Osteocyte (in vitro differentiated cells): Measurements from ENCODE around the gene DAPK2. TPM values are rescaled to one million over a fixed set of nuclear protein-coding genes. Genes with fewer than 3 reads are reported as not detected.

Experiments
- DNase-seq: peaks from one replicate; pipeline ENCODE4 v3.0.0; 2021; ENCODE audit warnings: mixed read lengths; ENCODE audit not compliant: unreplicated experiment; ENCODE audit errors: extremely low spot score
- H3K27ac Mint-ChIP-seq: one replicate; pipeline ENCODE4 v1.8.0; 2021; ENCODE audit warnings: mild to moderate bottlenecking, mixed read lengths; ENCODE audit not compliant: unreplicated experiment
- H3K27me3 Mint-ChIP-seq: one replicate; pipeline ENCODE4 v1.8.0; 2021; ENCODE audit warnings: mixed read lengths; ENCODE audit not compliant: unreplicated experiment
- H3K36me3 Mint-ChIP-seq: one replicate; pipeline ENCODE4 v1.8.0; 2021; ENCODE audit warnings: mixed read lengths; ENCODE audit not compliant: unreplicated experiment
- H3K4me1 Mint-ChIP-seq: one replicate; pipeline ENCODE4 v1.8.0; 2021; ENCODE audit warnings: mixed read lengths; ENCODE audit not compliant: unreplicated experiment
- H3K4me3 Mint-ChIP-seq: one replicate; pipeline ENCODE4 v1.8.0; 2021; ENCODE audit warnings: mild to moderate bottlenecking, moderate library complexity, mixed read lengths; ENCODE audit not compliant: unreplicated experiment
- H3K9me3 Mint-ChIP-seq: one replicate; pipeline ENCODE4 v1.8.0; 2021; ENCODE audit warnings: mixed read lengths; ENCODE audit not compliant: unreplicated experiment
- total RNA-seq: library from RNA; stranded (reverse); gene quantifications from 2 replicates; pipeline ENCODE4 v1.2.1, GENCODE V29; 2021
- TF ChIP-seq, protein P1 (sequence below): fragments of 200-600 bp; sonication (generic); IDR thresholded peaks from 2 replicates; pipeline ENCODE4 v1.5.0; 2021; ENCODE audit warnings: antibody characterized with exemption, mild to moderate bottlenecking, moderate library complexity

Gene DAPK2
- total RNA-seq, 1 donor from 2014 or later: 17.6 TPM

DNA sequence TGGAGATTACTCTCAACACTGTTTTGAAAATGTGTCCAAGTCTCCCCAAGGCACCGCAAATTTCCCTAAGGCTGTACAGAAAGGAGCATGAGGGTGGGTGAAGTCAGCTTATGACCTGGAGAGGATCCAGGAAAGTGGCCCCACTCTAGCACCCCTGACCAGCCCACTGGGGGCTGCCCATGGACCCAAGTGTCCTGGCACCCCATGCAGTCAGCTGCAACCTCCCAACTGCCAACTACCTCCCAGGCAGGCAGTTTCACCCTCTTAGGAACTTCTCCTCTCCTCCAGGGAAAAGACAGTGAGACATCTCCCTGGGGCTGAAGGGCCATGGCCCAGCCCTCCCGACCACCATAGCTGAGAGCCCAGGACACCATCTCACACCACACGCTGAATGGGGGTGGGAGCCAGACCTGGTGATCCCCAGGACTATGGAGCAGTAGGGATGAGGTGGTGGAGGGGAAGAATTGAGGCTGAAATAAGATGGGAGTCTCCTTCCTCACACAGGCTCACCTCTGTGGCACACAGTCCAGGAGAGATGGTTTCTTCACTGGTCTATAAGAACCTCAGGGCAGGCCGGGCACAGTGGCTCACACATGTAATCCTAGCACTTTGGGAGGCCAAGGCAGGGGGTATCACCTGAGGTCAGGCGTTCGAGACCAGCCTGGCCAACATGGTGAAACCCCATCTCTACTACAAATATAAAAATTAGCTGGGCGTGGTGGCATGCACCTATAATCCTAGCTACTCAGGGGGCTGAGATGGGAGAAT lies 104.4 kb downstream of the DAPK2 start:
- TF ChIP-seq, protein P1, sequence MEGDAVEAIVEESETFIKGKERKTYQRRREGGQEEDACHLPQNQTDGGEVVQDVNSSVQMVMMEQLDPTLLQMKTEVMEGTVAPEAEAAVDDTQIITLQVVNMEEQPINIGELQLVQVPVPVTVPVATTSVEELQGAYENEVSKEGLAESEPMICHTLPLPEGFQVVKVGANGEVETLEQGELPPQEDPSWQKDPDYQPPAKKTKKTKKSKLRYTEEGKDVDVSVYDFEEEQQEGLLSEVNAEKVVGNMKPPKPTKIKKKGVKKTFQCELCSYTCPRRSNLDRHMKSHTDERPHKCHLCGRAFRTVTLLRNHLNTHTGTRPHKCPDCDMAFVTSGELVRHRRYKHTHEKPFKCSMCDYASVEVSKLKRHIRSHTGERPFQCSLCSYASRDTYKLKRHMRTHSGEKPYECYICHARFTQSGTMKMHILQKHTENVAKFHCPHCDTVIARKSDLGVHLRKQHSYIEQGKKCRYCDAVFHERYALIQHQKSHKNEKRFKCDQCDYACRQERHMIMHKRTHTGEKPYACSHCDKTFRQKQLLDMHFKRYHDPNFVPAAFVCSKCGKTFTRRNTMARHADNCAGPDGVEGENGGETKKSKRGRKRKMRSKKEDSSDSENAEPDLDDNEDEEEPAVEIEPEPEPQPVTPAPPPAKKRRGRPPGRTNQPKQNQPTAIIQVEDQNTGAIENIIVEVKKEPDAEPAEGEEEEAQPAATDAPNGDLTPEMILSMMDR: no peak
- Mint-ChIP-seq H3K36me3 (peaks cover 7% of the 10 kb centered on the region), H3K4me3 (no peak overlapping the region), H3K27ac (peak overlapping the region; percentile 62), H3K4me1 (peaks cover 37% of the 10 kb centered on the region), H3K9me3 (no peaks in the 10 kb centered on the region), H3K27me3 (no peaks in the 10 kb centered on the region)
- DNase-seq: peak; percentile 32

DNA sequence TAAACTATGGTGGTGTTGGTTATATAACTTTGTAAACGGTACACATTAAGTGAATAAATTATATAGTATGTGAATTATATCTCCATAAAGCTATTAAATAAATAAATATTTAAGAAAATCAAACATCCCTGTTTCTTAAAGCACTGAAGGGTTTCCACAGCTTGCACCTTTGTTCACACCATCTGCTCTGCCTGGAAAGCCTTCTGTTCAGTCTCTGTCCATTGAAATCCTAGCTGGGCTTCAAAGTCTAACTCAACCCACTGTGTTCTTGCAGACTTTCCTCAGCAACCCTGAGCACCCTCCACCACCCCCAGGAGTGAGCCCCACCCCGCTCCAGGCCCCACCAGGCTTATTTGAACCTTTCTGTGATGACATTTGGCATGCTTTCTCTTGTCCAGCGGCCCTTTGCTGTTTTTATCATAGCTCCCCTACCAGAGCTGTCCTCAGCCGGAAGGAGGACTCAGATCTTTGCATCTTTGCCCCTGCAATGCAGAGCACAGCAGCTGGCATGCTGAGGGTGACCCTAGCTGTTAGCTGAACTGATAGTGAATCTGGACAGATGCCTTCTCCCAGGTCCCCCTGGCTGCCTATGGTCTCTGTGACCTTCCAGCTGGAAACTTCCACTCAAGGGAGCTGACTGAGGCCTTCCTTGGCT lies 105.2 kb downstream of the DAPK2 start:
- peak; percentile 73 for DNase-seq
- TF ChIP-seq, protein P1: no peak
- Mint-ChIP-seq H3K27me3 (no peaks in the 10 kb centered on the region), H3K36me3 (peaks cover 7% of the 10 kb centered on the region), H3K4me1 (peaks cover 37% of the 10 kb centered on the region), H3K9me3 (no peaks in the 10 kb centered on the region), H3K27ac (peak overlapping the region; percentile 62), H3K4me3 (no peak overlapping the region)

DNA sequence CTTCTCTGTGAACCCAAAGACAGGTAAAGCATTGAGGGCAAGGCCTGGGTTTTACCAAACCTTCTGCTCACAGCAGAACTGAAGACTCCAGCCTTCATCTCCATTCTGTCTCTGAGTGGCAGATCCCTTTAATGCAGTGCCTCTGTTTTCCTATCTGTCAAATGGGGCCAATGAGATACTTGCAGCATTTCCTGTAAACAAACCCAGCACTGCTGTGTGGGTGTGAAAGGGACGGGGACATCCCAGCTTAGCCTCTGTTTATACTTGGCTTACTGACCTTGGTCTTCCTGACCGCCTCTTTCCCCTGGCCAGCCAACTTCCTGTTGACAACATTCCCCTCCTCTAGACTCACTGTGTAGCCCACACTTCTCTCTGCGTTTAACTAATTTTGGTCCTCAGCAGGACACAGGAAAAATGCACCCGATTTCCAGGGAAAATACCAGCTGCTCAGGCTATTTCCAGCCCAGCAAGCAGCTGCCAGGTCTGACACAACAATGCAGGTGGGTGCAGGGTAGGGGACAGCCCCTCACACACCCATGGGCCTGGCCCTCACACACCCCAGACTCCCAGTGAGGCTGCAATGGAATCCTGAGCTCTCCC lies 106.7 kb downstream of the DAPK2 start:
- Mint-ChIP-seq H3K9me3 (no peaks in the 10 kb centered on the region), H3K4me3 (no peak overlapping the region), H3K4me1 (peaks cover 32% of the 10 kb centered on the region), H3K27me3 (no peaks in the 10 kb centered on the region), H3K27ac (peak overlapping the region; percentile 84), H3K36me3 (peaks cover 5% of the 10 kb centered on the region)
- TF ChIP-seq, protein P1: no peak
- peak; percentile 42 for DNase-seq

DNA sequence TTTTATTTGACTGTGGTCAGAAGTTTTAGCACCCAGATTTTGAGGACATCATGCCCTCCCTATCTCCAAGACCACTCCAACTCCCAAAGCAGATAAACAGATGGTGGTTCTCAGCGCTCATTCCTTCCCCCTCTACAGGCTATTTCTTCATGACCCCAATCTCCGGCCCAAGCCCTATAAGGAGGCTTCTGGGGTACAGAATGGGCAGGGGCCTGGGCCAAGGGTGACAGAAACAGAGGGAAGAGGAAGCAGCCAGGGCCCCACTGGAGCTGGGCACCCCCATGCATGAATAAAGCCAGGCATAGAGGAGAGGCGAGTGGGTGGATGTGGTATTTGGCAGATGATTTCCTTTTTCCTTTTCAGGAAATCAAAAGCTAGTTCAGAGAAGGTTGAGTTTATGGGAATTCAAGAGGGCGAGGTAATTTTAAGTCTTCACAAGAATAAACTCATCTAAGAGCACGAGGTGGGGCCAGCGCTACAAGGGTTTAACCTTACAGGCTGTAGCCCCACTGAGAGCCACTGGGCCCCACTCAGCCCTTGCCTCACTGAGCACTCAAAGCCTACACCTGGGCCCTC lies 107.7 kb downstream of the DAPK2 start:
- Mint-ChIP-seq H3K27ac (no peak overlapping the region), H3K27me3 (no peaks in the 10 kb centered on the region), H3K4me1 (peaks cover 37% of the 10 kb centered on the region), H3K9me3 (no peaks in the 10 kb centered on the region), H3K4me3 (no peak overlapping the region), H3K36me3 (peaks cover 5% of the 10 kb centered on the region)
- TF ChIP-seq, protein P1: no peak
- peak; percentile 56 for DNase-seq

DNA sequence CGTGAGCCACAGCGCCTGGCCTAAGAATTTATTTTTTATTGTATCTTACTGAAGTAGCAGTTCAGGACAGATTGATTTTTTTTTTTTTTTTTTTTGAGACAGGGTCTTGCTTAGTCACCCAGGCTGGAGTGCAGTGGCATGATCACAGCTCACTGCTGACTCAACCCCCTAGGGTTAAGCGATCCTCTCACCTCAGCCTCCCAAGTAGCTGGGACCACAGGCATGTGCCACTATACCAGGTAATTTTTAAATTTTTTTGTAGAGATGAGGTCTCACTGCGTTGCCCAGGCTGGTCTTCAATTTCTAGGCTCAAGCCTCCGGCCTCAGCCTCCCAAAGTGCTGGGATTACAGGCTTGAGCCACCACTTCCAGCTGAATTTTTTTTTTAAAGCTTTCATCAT lies 112.8 kb downstream of the DAPK2 start:
- TF ChIP-seq, protein P1: no peak
- H3K4me3 Mint-ChIP-seq: no peak overlapping the region
- H3K36me3 Mint-ChIP-seq: peaks cover 9% of the 10 kb centered on the region
- H3K27ac Mint-ChIP-seq: no peak overlapping the region
- DNase-seq: no peak
- no peaks in the 10 kb centered on the region for H3K9me3 Mint-ChIP-seq
- H3K4me1 Mint-ChIP-seq: peaks cover 11% of the 10 kb centered on the region
- peaks cover 1% of the 10 kb centered on the region for H3K27me3 Mint-ChIP-seq
